Neuron (in vitro differentiated cells): ENCODE data around the gene SPRED2.

ENCODE experiments used
- H2AFZ ChIP-seq: one replicate; pipeline ENCODE4 v1.6.1; 2013; ENCODE audit warnings: low read depth, mild to moderate bottlenecking, inconsistent platforms, low read length, moderate library complexity
- H3K27me3 ChIP-seq: one replicate; pipeline ENCODE4 v1.6.1; 2013; ENCODE audit warnings: low read length; ENCODE audit not compliant: insufficient read depth
- H3K36me3 ChIP-seq: one replicate; pipeline ENCODE4 v1.6.1; 2013; ENCODE audit warnings: low read length; ENCODE audit not compliant: insufficient read depth
- H3K4me1 ChIP-seq: one replicate; pipeline ENCODE4 v1.6.1; 2013; ENCODE audit warnings: low read length; ENCODE audit not compliant: insufficient read depth
- H3K4me3 ChIP-seq: 2 replicates; pipeline ENCODE4 v1.5.1; 2013; ENCODE audit warnings: mild to moderate bottlenecking, low read length, moderate library complexity
- H3K9me3 ChIP-seq: one replicate; pipeline ENCODE4 v1.6.1; 2013; ENCODE audit warnings: low read length

SPRED2 gene

GRCh38 chr2:65417509-65418085, 14.8 kb downstream of the SPRED2 start:
- H3K4me1 ChIP-seq, result peaks cover 3% of the 10 kb centered on the region
- no peaks in the 10 kb centered on the region for H3K9me3 ChIP-seq
- no peaks in the 10 kb centered on the region for H3K36me3 ChIP-seq
- H3K4me3 ChIP-seq, result no peak overlapping the region
- no peaks in the 10 kb centered on the region for H3K27me3 ChIP-seq
- H2AFZ ChIP-seq, result no peak overlapping the region

DNA sequence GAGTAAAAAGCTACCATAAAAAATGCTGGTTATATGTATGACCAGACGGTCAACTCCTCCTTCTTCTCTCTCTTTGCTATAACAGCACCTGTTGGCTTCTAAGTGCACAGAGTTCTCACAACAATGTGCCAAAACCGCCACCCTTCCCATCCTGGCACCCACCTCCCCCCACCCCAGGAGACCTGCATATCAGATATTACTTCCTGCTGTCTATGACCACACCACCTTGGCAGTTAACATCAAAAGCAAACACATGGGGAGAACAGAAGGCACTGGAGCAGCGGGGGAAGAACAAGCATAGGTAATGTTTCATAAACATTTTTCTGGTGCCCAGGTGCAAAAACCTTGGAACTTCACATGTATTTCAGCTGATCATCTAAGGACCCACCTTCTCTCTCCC, 15.5 kb downstream of the SPRED2 start:
- Histone ChIP-seq H3K4me3 (no peak overlapping the region), H3K36me3 (no peaks in the 10 kb centered on the region), H3K27me3 (no peaks in the 10 kb centered on the region), H2AFZ (no peak overlapping the region), H3K9me3 (no peaks in the 10 kb centered on the region), H3K4me1 (peaks cover 7% of the 10 kb centered on the region)

- no peak overlapping the region for H2AFZ ChIP-seq
- no peak overlapping the region for H3K4me3 ChIP-seq
- no peaks in the 10 kb centered on the region for H3K27me3 ChIP-seq
- peaks cover 7% of the 10 kb centered on the region for H3K4me1 ChIP-seq
- H3K9me3 ChIP-seq, result no peaks in the 10 kb centered on the region
- H3K36me3 ChIP-seq, result no peaks in the 10 kb centered on the region
Measured at GRCh38 chr2:65416321-65416720, 16.1 kb downstream of the SPRED2 start.

DNA sequence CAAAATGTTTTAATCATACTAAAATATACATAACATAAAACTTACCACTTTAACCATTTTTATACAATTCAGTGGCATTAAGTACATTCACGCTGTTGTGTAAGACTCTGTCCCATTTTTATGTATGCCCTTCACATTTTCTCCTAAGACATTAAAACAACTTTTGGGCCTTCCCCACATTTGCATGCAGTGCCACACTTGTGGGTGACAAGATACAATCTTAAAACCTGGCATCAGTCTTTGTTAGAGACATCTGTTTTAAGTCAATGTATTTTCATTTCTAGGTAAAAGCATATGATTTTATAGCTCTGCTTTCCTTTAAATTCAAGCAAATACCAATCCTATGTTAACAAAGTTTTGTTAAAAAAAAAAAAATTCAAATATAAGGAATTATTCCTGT, 17.3 kb downstream of the SPRED2 start:
- Histone ChIP-seq H3K4me1 (peaks cover 4% of the 10 kb centered on the region), H3K4me3 (no peak overlapping the region), H2AFZ (no peak overlapping the region), H3K9me3 (no peaks in the 10 kb centered on the region), H3K27me3 (no peaks in the 10 kb centered on the region), H3K36me3 (no peaks in the 10 kb centered on the region)

DNA sequence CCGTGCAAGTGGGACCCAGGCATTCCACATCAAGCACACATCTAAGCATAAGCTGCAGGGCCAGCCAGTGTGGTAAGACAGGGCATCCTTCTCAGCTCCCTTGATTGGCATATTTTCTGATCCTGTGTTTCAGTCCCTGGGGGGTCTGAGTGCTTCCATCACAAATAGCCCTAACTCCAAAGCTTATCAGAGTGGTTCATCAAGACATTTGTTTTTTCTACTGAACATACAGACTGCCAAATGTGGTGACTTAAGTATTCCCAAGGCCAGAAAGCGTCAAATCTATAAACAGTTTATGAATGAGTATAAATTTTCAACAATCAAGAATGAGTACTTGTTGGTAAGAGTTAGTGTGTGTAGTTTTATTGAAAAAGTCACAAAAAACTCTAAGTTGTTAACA, 18.8 kb downstream of the SPRED2 start:
- Histone ChIP-seq H3K4me1 (peaks cover 4% of the 10 kb centered on the region), H2AFZ (no peak overlapping the region), H3K27me3 (no peaks in the 10 kb centered on the region), H3K4me3 (no peak overlapping the region), H3K9me3 (no peaks in the 10 kb centered on the region), H3K36me3 (no peaks in the 10 kb centered on the region)

GRCh38 chr2:65413106-65413505, 19.3 kb downstream of the SPRED2 start:
- Histone ChIP-seq H3K4me3 (no peak overlapping the region), H3K9me3 (no peaks in the 10 kb centered on the region), H2AFZ (no peak overlapping the region), H3K4me1 (peaks cover 4% of the 10 kb centered on the region), H3K36me3 (no peaks in the 10 kb centered on the region), H3K27me3 (no peaks in the 10 kb centered on the region)

- no peaks in the 10 kb centered on the region for H3K9me3 ChIP-seq
- H3K4me3 ChIP-seq, result no peak overlapping the region
- peaks cover 4% of the 10 kb centered on the region for H3K4me1 ChIP-seq
- H2AFZ ChIP-seq, result no peak overlapping the region
- no peaks in the 10 kb centered on the region for H3K27me3 ChIP-seq
- no peaks in the 10 kb centered on the region for H3K36me3 ChIP-seq
Measured at GRCh38 chr2:65411056-65411795, 21.2 kb downstream of the SPRED2 start.

DNA sequence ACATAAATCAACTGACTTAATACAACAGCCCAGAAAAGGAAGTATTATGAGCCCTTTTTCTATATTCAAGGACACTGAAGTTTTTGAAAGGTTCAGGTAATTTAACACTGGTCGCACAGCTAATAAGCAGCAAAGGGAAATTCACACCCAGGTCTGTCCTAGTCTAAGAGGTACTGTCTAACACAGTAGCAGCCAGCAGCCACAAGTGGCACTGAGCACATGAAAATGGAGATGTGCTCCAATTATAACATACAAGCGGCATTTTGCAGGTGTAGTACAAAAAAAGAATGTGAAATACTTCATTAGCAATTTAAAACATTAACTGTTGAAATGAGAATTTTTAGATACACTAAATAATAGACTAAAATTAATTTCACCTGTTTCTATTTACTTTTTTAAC, 23.4 kb downstream of the SPRED2 start:
- Histone ChIP-seq H3K4me3 (no peak overlapping the region), H3K4me1 (peaks cover 4% of the 10 kb centered on the region), H3K36me3 (no peaks in the 10 kb centered on the region), H3K9me3 (no peaks in the 10 kb centered on the region), H2AFZ (no peak overlapping the region), H3K27me3 (no peaks in the 10 kb centered on the region)

DNA sequence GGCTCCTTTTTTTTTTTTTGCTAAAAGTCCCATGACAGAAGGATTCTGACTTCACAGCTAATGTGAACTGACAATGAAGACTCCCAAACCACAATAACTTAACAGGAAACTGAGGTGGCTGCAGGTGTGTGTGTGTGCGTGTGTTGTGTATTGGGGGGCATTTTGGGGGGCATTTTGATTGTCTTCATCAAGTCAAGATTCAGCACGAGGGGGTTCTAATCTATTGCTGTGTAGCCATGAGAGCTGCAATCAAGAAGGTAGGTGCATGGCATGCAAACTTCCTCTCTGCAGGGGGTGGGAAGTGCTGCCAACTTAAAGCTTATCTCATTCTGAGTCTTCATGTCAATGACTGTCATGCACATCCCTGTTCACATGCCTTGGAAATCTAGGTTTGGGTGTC, 25.2 kb downstream of the SPRED2 start:
- Histone ChIP-seq H3K36me3 (no peaks in the 10 kb centered on the region), H3K4me3 (no peak overlapping the region), H3K27me3 (no peaks in the 10 kb centered on the region), H2AFZ (no peak overlapping the region), H3K4me1 (peaks cover under 1% of the 10 kb centered on the region), H3K9me3 (no peaks in the 10 kb centered on the region)

- no peaks in the 10 kb centered on the region for H3K27me3 ChIP-seq
- H3K4me1 ChIP-seq, result no peaks in the 10 kb centered on the region
- H3K36me3 ChIP-seq, result no peaks in the 10 kb centered on the region
- H3K9me3 ChIP-seq, result no peaks in the 10 kb centered on the region
- H2AFZ ChIP-seq, result no peak overlapping the region
- H3K4me3 ChIP-seq, result no peak overlapping the region
Measured at GRCh38 chr2:65404988-65405697, 27.3 kb downstream of the SPRED2 start.

- H3K27me3 ChIP-seq, result no peaks in the 10 kb centered on the region
- no peaks in the 10 kb centered on the region for H3K4me1 ChIP-seq
- H3K4me3 ChIP-seq, result no peak overlapping the region
- no peak overlapping the region for H2AFZ ChIP-seq
- H3K9me3 ChIP-seq, result no peaks in the 10 kb centered on the region
- H3K36me3 ChIP-seq, result no peaks in the 10 kb centered on the region
Measured at GRCh38 chr2:65403529-65403915, 28.9 kb downstream of the SPRED2 start.

GRCh38 chr2:65402780-65403528, 29.4 kb downstream of the SPRED2 start:
- Histone ChIP-seq H3K9me3 (no peaks in the 10 kb centered on the region), H3K36me3 (no peaks in the 10 kb centered on the region), H3K27me3 (no peaks in the 10 kb centered on the region), H3K4me1 (no peaks in the 10 kb centered on the region), H3K4me3 (no peak overlapping the region), H2AFZ (no peak overlapping the region)

GRCh38 chr2:65402323-65402722, 30.1 kb downstream of the SPRED2 start:
- Histone ChIP-seq H3K4me1 (no peaks in the 10 kb centered on the region), H3K36me3 (no peaks in the 10 kb centered on the region), H2AFZ (no peak overlapping the region), H3K27me3 (no peaks in the 10 kb centered on the region), H3K9me3 (no peaks in the 10 kb centered on the region), H3K4me3 (no peak overlapping the region)
